HL-60 (cell line): Measurements from ENCODE around the gene THRB.

ENCODE experiments used
- DNase-seq, 2 experiments: peaks; one replicate each; pipeline ENCODE4 v3.0.0-alpha.2; 2010 to 2020; ENCODE audit warnings: low read depth in 1 of 2, low spot score in 1 of 2
- H3K27ac ChIP-seq: fragments of 250-450 bp; sonication (Bioruptor Pico); replicated peaks from 2 replicates; pipeline ENCODE4 v1.5.1; 2020; ENCODE audit warnings: mild to moderate bottlenecking, moderate library complexity
- H3K27me3 ChIP-seq: fragments of 250-450 bp; sonication (Bioruptor Pico); 2 replicates; pipeline ENCODE4 v1.5.1; 2021; ENCODE audit warnings: mild to moderate bottlenecking, moderate library complexity; ENCODE audit not compliant: insufficient read depth, poor library complexity, severe bottlenecking
- H3K4me3 ChIP-seq: replicated peaks from 2 replicates; pipeline ENCODE4 v1.5.1; 2011; ENCODE audit warnings: mild to moderate bottlenecking, control low read depth, low read length; ENCODE audit not compliant: insufficient read depth
- GABPA ChIP-seq: IDR thresholded peaks from 2 replicates; pipeline ENCODE4 v1.6.1; 2012; ENCODE audit warnings: low read depth
- POLR2AphosphoS5 ChIP-seq: IDR thresholded peaks from 2 replicates; pipeline ENCODE4 v1.6.1; 2012; ENCODE audit warnings: low read depth
- SPI1 ChIP-seq: IDR thresholded peaks from 2 replicates; pipeline ENCODE4 v1.6.1; 2012; ENCODE audit warnings: low read depth, mild to moderate bottlenecking, borderline replicate concordance
- TF ChIP-seq, protein P1 (sequence below): IDR thresholded peaks from 2 replicates; pipeline ENCODE4 v1.6.1; 2012; ENCODE audit warnings: low read depth; ENCODE audit not compliant: insufficient replicate concordance
- TF ChIP-seq, protein P2 (sequence below): IDR thresholded peaks from one replicate; pipeline ENCODE4 v1.5.1; 2011; ENCODE audit warnings: low read length, control low read depth, inconsistent platforms; ENCODE audit not compliant: insufficient read depth

THRB gene

DNA sequence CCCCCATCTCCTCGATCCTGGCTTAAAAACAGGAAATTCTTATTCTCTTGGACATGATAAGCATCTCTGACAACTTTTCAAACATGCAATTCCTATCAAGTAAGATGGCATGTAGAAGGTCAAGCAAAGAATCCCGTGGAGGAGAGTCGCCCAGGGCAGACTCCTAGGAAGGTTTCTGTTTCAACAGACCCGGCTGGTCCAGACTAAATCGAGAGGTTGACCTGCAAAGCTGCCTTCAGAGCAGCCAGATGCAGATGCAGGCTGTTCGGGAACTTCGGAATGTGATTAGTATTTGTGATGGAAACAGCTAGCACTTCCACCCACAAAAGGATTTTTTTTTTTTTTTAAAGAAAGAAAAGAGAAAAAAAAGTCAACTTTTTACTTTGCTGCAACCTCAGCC, 332.8 kb downstream of the THRB start:
- DNase-seq, result no peak
- H3K27ac ChIP-seq, result no peak overlapping the region

DNA sequence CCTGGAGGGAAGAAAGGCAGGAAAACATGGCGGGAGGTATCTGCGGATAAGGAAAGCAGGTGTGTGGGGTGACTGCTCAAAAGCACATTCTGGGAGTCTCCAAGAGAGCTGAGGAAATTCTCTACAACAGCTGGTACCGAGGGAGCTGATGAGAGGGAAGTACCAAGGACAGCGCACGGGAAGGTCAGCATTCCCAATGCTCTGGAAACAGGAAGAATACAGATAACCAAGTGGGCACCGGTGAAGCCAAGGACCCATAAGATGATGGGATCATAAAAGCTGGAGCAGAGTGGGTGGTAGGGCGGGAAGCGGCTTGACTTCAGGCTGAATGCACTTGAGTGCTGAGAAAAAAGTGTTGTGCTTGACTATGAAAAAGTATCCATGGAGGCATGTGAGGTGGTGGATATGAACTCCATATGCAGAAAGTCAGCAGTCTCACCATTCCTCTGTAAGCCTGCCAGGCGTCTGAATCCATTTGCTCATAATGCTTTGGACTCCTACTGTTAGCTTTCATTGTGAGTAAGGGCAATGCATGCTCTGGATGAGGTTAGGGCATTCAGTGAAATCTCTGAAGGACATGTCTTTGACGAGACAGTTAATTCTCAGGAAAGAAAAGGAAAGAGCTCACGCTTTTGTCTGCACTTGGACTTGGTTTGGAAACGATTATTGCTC, 334.1 kb downstream of the THRB start:
- Histone ChIP-seq H3K27me3 (peaks cover 5% of the 10 kb centered on the region), H3K4me3 (no peak overlapping the region), H3K27ac (no peak overlapping the region)
- DNase-seq, result no peak
- TF ChIP-seq, protein P1, sequence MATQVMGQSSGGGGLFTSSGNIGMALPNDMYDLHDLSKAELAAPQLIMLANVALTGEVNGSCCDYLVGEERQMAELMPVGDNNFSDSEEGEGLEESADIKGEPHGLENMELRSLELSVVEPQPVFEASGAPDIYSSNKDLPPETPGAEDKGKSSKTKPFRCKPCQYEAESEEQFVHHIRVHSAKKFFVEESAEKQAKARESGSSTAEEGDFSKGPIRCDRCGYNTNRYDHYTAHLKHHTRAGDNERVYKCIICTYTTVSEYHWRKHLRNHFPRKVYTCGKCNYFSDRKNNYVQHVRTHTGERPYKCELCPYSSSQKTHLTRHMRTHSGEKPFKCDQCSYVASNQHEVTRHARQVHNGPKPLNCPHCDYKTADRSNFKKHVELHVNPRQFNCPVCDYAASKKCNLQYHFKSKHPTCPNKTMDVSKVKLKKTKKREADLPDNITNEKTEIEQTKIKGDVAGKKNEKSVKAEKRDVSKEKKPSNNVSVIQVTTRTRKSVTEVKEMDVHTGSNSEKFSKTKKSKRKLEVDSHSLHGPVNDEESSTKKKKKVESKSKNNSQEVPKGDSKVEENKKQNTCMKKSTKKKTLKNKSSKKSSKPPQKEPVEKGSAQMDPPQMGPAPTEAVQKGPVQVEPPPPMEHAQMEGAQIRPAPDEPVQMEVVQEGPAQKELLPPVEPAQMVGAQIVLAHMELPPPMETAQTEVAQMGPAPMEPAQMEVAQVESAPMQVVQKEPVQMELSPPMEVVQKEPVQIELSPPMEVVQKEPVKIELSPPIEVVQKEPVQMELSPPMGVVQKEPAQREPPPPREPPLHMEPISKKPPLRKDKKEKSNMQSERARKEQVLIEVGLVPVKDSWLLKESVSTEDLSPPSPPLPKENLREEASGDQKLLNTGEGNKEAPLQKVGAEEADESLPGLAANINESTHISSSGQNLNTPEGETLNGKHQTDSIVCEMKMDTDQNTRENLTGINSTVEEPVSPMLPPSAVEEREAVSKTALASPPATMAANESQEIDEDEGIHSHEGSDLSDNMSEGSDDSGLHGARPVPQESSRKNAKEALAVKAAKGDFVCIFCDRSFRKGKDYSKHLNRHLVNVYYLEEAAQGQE, result peak; percentile 86
- TF ChIP-seq SPI1, result no peak
- TF ChIP-seq, protein P2, sequence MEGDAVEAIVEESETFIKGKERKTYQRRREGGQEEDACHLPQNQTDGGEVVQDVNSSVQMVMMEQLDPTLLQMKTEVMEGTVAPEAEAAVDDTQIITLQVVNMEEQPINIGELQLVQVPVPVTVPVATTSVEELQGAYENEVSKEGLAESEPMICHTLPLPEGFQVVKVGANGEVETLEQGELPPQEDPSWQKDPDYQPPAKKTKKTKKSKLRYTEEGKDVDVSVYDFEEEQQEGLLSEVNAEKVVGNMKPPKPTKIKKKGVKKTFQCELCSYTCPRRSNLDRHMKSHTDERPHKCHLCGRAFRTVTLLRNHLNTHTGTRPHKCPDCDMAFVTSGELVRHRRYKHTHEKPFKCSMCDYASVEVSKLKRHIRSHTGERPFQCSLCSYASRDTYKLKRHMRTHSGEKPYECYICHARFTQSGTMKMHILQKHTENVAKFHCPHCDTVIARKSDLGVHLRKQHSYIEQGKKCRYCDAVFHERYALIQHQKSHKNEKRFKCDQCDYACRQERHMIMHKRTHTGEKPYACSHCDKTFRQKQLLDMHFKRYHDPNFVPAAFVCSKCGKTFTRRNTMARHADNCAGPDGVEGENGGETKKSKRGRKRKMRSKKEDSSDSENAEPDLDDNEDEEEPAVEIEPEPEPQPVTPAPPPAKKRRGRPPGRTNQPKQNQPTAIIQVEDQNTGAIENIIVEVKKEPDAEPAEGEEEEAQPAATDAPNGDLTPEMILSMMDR, result no peak

More for the DNA sequence above, 332.8 kb downstream of the THRB start:
- no peak for TF ChIP-seq GABPA
- TF ChIP-seq POLR2AphosphoS5, result no peak
- TF ChIP-seq, protein P2, result no peak
- TF ChIP-seq, protein P1, result no peak
- no peak for TF ChIP-seq SPI1
- Histone ChIP-seq H3K4me3 (no peak overlapping the region), H3K27me3 (peaks cover 5% of the 10 kb centered on the region)

DNA sequence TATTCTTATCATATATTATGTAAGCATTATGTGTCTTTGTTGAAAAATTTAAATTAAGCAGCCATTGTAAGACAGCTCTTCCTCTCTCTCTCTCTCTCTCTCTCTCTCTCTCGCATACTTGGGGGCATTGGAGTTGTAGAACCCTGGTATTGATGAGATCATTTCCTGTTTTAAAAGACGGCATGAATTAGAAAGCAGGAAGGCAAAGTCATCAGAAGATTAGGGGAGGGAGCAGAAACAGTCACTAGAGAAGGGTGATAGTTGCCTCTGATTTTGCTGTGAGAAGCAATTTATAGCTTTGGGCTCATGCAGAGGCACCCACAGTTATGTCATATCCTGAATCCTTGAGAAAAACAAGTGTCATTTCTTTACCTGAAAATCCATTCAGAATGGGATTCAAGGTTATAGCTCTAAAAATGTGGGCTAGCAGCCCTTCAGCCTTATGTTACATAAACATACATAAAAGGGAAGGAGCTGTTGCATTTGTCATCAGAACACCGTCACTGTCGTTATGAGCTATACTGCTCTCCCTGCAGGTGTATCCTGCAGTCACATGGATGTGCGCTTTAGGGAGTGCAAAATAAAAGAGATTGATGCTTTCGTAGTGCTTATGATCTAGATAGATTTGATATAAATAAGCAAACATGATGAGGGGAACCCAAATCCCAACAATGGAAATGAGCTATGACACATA, 335.7 kb downstream of the THRB start:
- H3K27me3 ChIP-seq, result peaks cover 4% of the 10 kb centered on the region
- no peak overlapping the region for H3K4me3 ChIP-seq
- DNase-seq, result no peak
- TF ChIP-seq GABPA (no peak), SPI1 (no peak)
- TF ChIP-seq, protein P1, result no peak
- H3K27ac ChIP-seq, result no peak overlapping the region
